GM12892 (cell line): Measurements from ENCODE around the gene C2CD4C.

Experiments
- POLR2A ChIP-seq: IDR thresholded peaks from 2 replicates; pipeline ENCODE4 v1.6.1; 2011; ENCODE audit warnings: low read depth, low read length, control low read depth
- POLR2AphosphoS5 ChIP-seq: IDR thresholded peaks from 2 replicates; pipeline ENCODE4 v1.6.1; 2011; ENCODE audit warnings: low read depth, low read length, control low read depth
- TAF1 ChIP-seq: IDR thresholded peaks from 2 replicates; pipeline ENCODE4 v1.6.1; 2011; ENCODE audit warnings: low read depth, mild to moderate bottlenecking, control low read depth, low read length, borderline replicate concordance

DNA sequence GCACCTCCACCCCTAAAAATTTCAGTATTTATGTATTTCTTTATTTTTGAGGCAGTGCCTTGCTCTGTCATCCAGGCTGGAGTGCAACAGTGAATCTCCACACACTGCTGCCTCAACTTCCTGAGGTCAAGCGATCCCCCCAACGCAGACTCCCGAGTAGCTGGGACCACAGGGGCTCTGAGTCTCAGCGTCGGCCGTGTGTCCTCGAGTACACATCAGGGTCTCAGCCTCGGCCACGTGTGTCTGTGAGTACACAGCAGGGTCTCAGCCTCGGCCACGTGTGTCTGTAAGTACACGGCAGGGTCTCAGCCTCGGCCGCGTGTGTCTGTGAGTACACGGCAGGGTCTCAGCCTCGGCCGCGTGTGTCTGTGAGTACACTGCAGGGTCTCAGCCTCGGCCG, 21.2 kb downstream of the C2CD4C start:
- TF ChIP-seq POLR2AphosphoS5 (no peak), POLR2A (no peak), TAF1 (no peak)
